Measurements from ENCODE around the gene TNXB. TPM values are rescaled to one million over a fixed set of nuclear protein-coding genes. Genes with fewer than 3 reads are reported as not detected.
A peak's percentile ranks its signal among the peaks of the same experiment; 100 is the strongest.
"Not testable (repeated sequence)": the region's sequence is repeated elsewhere in the genome, so short reads cannot be mapped to it uniquely, and the experiment has no call there.

Gene TNXB
- total RNA-seq, 1 experiment from 2014 or later: 2.7 TPM

GRCh38 chr6:32029553-32029952 lies 79.6 kb downstream of the TNXB start:
- H3K27me3 ChIP-seq (replicated peaks; ENCODE audit: control insufficient read depth, insufficient read depth, low read length); H3K9me3 Mint-ChIP-seq (ENCODE audit: unreplicated experiment); H3K4me1 Mint-ChIP-seq (ENCODE audit: low read depth, unreplicated experiment); BruUV-seq (replicated peaks); POLR2A ChIA-PET; DNase-seq; H3K27me3 Mint-ChIP-seq (ENCODE audit: insufficient read depth, unreplicated experiment); H3K36me3 Mint-ChIP-seq (ENCODE audit: insufficient read depth, unreplicated experiment); intact Hi-C loops (cut with micrococcal nuclease; ENCODE audit: unreplicated experiment); H3K36me3 ChIP-seq (ENCODE audit: control insufficient read depth, insufficient read depth, low read length); H3K9me3 ChIP-seq; H3K4me1 ChIP-seq; H3K27ac Mint-ChIP-seq (ENCODE audit: unreplicated experiment); H3K4me3 ChIP-seq (ENCODE audit: low read depth, low read length); H3K4me3 Mint-ChIP-seq (ENCODE audit: unreplicated experiment); CTCF ChIA-PET: not testable (repeated sequence)

- DNase-seq; H3K27ac Mint-ChIP-seq (ENCODE audit: unreplicated experiment); BruUV-seq (replicated peaks); H3K9me3 Mint-ChIP-seq (ENCODE audit: unreplicated experiment); H3K27me3 ChIP-seq (replicated peaks; ENCODE audit: control insufficient read depth, insufficient read depth, low read length); intact Hi-C loops (cut with micrococcal nuclease; ENCODE audit: unreplicated experiment); H3K36me3 ChIP-seq (ENCODE audit: control insufficient read depth, insufficient read depth, low read length); POLR2A ChIA-PET; H3K4me3 ChIP-seq (ENCODE audit: low read depth, low read length); CTCF ChIA-PET; H3K36me3 Mint-ChIP-seq (ENCODE audit: insufficient read depth, unreplicated experiment); H3K4me1 Mint-ChIP-seq (ENCODE audit: low read depth, unreplicated experiment); H3K27me3 Mint-ChIP-seq (ENCODE audit: insufficient read depth, unreplicated experiment); H3K9me3 ChIP-seq; H3K4me1 ChIP-seq; H3K4me3 Mint-ChIP-seq (ENCODE audit: unreplicated experiment): not testable (repeated sequence)
Measured at GRCh38 chr6:32028631-32029030, 80.5 kb downstream of the TNXB start.

GRCh38 chr6:32022100-32022499 lies 87.0 kb downstream of the TNXB start:
- H3K4me1 Mint-ChIP-seq (ENCODE audit: low read depth, unreplicated experiment); H3K27me3 ChIP-seq (replicated peaks; ENCODE audit: control insufficient read depth, insufficient read depth, low read length); H3K9me3 Mint-ChIP-seq (ENCODE audit: unreplicated experiment); CTCF ChIA-PET; H3K36me3 ChIP-seq (ENCODE audit: control insufficient read depth, insufficient read depth, low read length); BruUV-seq (replicated peaks); H3K27me3 Mint-ChIP-seq (ENCODE audit: insufficient read depth, unreplicated experiment); H3K36me3 Mint-ChIP-seq (ENCODE audit: insufficient read depth, unreplicated experiment); intact Hi-C loops (cut with micrococcal nuclease; ENCODE audit: unreplicated experiment); POLR2A ChIA-PET; H3K4me3 ChIP-seq (ENCODE audit: low read depth, low read length); H3K4me3 Mint-ChIP-seq (ENCODE audit: unreplicated experiment); H3K9me3 ChIP-seq; H3K4me1 ChIP-seq; DNase-seq; H3K27ac Mint-ChIP-seq (ENCODE audit: unreplicated experiment): not testable (repeated sequence)

GRCh38 chr6:32014547-32014946 lies 94.6 kb downstream of the TNXB start, which contains the start of gene C4B:
Gene C4B, plus strand, starts transcription at chr6:32014795. Its CDS starts 51 bp downstream, at chr6:32014846.
- H3K36me3 ChIP-seq (ENCODE audit: control insufficient read depth, insufficient read depth, low read length); BruUV-seq (replicated peaks); H3K27me3 Mint-ChIP-seq (ENCODE audit: insufficient read depth, unreplicated experiment); H3K27me3 ChIP-seq (replicated peaks; ENCODE audit: control insufficient read depth, insufficient read depth, low read length); H3K4me3 ChIP-seq (ENCODE audit: low read depth, low read length); H3K4me1 ChIP-seq; CTCF ChIA-PET; H3K9me3 ChIP-seq; H3K4me3 Mint-ChIP-seq (ENCODE audit: unreplicated experiment); H3K4me1 Mint-ChIP-seq (ENCODE audit: low read depth, unreplicated experiment); POLR2A ChIA-PET; H3K9me3 Mint-ChIP-seq (ENCODE audit: unreplicated experiment); H3K36me3 Mint-ChIP-seq (ENCODE audit: insufficient read depth, unreplicated experiment); H3K27ac Mint-ChIP-seq (ENCODE audit: unreplicated experiment); DNase-seq; intact Hi-C loops (cut with micrococcal nuclease; ENCODE audit: unreplicated experiment): not testable (repeated sequence)

- H3K9me3 Mint-ChIP-seq (ENCODE audit: unreplicated experiment); H3K9me3 ChIP-seq; H3K4me1 Mint-ChIP-seq (ENCODE audit: low read depth, unreplicated experiment); H3K4me3 ChIP-seq (ENCODE audit: low read depth, low read length); CTCF ChIA-PET; H3K4me3 Mint-ChIP-seq (ENCODE audit: unreplicated experiment); H3K27ac Mint-ChIP-seq (ENCODE audit: unreplicated experiment); POLR2A ChIA-PET; H3K36me3 ChIP-seq (ENCODE audit: control insufficient read depth, insufficient read depth, low read length); H3K27me3 ChIP-seq (replicated peaks; ENCODE audit: control insufficient read depth, insufficient read depth, low read length); BruUV-seq (replicated peaks); H3K36me3 Mint-ChIP-seq (ENCODE audit: insufficient read depth, unreplicated experiment); H3K27me3 Mint-ChIP-seq (ENCODE audit: insufficient read depth, unreplicated experiment); intact Hi-C loops (cut with micrococcal nuclease; ENCODE audit: unreplicated experiment); H3K4me1 ChIP-seq; DNase-seq: not testable (repeated sequence)
Measured at GRCh38 chr6:32013738-32014137, 95.4 kb downstream of the TNXB start.

GRCh38 chr6:32012941-32013617 lies 96.1 kb downstream of the TNXB start:
- DNase-seq: peak; percentile 4 to 31
- H3K9me3 ChIP-seq; H3K36me3 Mint-ChIP-seq (ENCODE audit: insufficient read depth, unreplicated experiment); H3K27ac Mint-ChIP-seq (ENCODE audit: unreplicated experiment); intact Hi-C loops (cut with micrococcal nuclease; ENCODE audit: unreplicated experiment); H3K27me3 ChIP-seq (replicated peaks; ENCODE audit: control insufficient read depth, insufficient read depth, low read length); H3K9me3 Mint-ChIP-seq (ENCODE audit: unreplicated experiment); CTCF ChIA-PET; POLR2A ChIA-PET; H3K36me3 ChIP-seq (ENCODE audit: control insufficient read depth, insufficient read depth, low read length); H3K4me1 ChIP-seq; H3K27me3 Mint-ChIP-seq (ENCODE audit: insufficient read depth, unreplicated experiment); H3K4me1 Mint-ChIP-seq (ENCODE audit: low read depth, unreplicated experiment); H3K4me3 Mint-ChIP-seq (ENCODE audit: unreplicated experiment); H3K4me3 ChIP-seq (ENCODE audit: low read depth, low read length); BruUV-seq (replicated peaks): not testable (repeated sequence)

- H3K27ac Mint-ChIP-seq (ENCODE audit: unreplicated experiment); BruUV-seq (replicated peaks); intact Hi-C loops (cut with micrococcal nuclease; ENCODE audit: unreplicated experiment); H3K27me3 Mint-ChIP-seq (ENCODE audit: insufficient read depth, unreplicated experiment); H3K4me1 ChIP-seq; H3K9me3 ChIP-seq; H3K9me3 Mint-ChIP-seq (ENCODE audit: unreplicated experiment); POLR2A ChIA-PET; H3K36me3 Mint-ChIP-seq (ENCODE audit: insufficient read depth, unreplicated experiment); H3K4me3 ChIP-seq (ENCODE audit: low read depth, low read length); H3K36me3 ChIP-seq (ENCODE audit: control insufficient read depth, insufficient read depth, low read length); H3K4me1 Mint-ChIP-seq (ENCODE audit: low read depth, unreplicated experiment); CTCF ChIA-PET; H3K27me3 ChIP-seq (replicated peaks; ENCODE audit: control insufficient read depth, insufficient read depth, low read length); H3K4me3 Mint-ChIP-seq (ENCODE audit: unreplicated experiment): not testable (repeated sequence)
- DNase-seq: peak; percentile 0 to 25
Measured at GRCh38 chr6:32010856-32011530, 98.1 kb downstream of the TNXB start.

All from Caco-2 (cell line).